HepG2 (cell line): ENCODE measurements around the gene FAM89B. TPM values are rescaled to one million over a fixed set of nuclear protein-coding genes. Genes with fewer than 3 reads are reported as not detected.

Experiments used
- ATF7-NPFF ChIP-seq: sonication (generic); formaldehyde crosslinking; IDR thresholded peaks from 2 replicates; pipeline ENCODE4 v1.8.1; 2023; ENCODE audit warnings: mild to moderate bottlenecking, low read depth, missing genetic modification reagents, moderate library complexity
- BCL6 ChIP-seq: IDR thresholded peaks from 2 replicates; pipeline ENCODE4 v1.6.1; 2016; ENCODE audit warnings: missing genetic modification reagents, missing compliant biosample characterization
- BRD4 ChIP-seq: sonication (generic); formaldehyde crosslinking; IDR thresholded peaks from 2 replicates; pipeline ENCODE4 v1.4.0; 2020; ENCODE audit warnings: missing genetic modification reagents
- CEBPG ChIP-seq: IDR thresholded peaks from 2 replicates; pipeline ENCODE4 v1.6.1; 2016
- DZIP1 ChIP-seq: sonication (generic); formaldehyde crosslinking; IDR thresholded peaks from 2 replicates; pipeline ENCODE4 v1.5.0; 2020; ENCODE audit warnings: mild to moderate bottlenecking, missing genetic modification reagents
- ETV6 ChIP-seq: sonication (generic); formaldehyde crosslinking; conservative IDR thresholded peaks from 2 replicates; pipeline ENCODE4 v1.4.0; 2020; ENCODE audit warnings: missing genetic modification reagents
- HOXD1 ChIP-seq: sonication (generic); formaldehyde crosslinking; IDR thresholded peaks from 2 replicates; pipeline ENCODE4 v1.5.0; 2020; ENCODE audit warnings: missing genetic modification reagents
- NFE2 ChIP-seq: sonication (generic); formaldehyde crosslinking; IDR thresholded peaks from 2 replicates; pipeline ENCODE4 v1.4.0; 2020; ENCODE audit warnings: missing genetic modification reagents
- NR2F1 ChIP-seq, 2 experiments: fragments of 450-650 bp in 1 of 2; formaldehyde crosslinking in 1 of 2; IDR thresholded peaks; 2 replicates each; pipeline versions ENCODE4 v1.5.0 to v1.6.1; 2016 to 2020; ENCODE audit warnings: mild to moderate bottlenecking in 1 of 2, missing compliant biosample characterization in 1 of 2, missing genetic modification reagents in 1 of 2, moderate library complexity in 1 of 2
- SALL2 ChIP-seq: sonication (generic); formaldehyde crosslinking; IDR thresholded peaks from 2 replicates; pipeline ENCODE4 v1.8.1; 2023; ENCODE audit warnings: mild to moderate bottlenecking, missing genetic modification reagents, inconsistent platforms
- ZMYM3 ChIP-seq: sonication (generic); formaldehyde crosslinking; IDR thresholded peaks from 2 replicates; pipeline ENCODE4 v1.5.1; 2020; ENCODE audit warnings: mild to moderate bottlenecking, missing genetic modification reagents
- ZNF17 ChIP-seq: sonication (generic); formaldehyde crosslinking; IDR thresholded peaks from 2 replicates; pipeline ENCODE4 v1.5.0; 2020; ENCODE audit warnings: mild to moderate bottlenecking, missing genetic modification reagents
- ZNF224 ChIP-seq: sonication (generic); formaldehyde crosslinking; IDR thresholded peaks from 2 replicates; pipeline ENCODE4 v1.5.0; 2020; ENCODE audit warnings: mild to moderate bottlenecking, missing genetic modification reagents
- ZNF230 ChIP-seq: sonication (generic); formaldehyde crosslinking; IDR thresholded peaks from 2 replicates; pipeline ENCODE4 v1.4.0; 2020; ENCODE audit warnings: mild to moderate bottlenecking, missing genetic modification reagents
- ZNF274 ChIP-seq: sonication (generic); formaldehyde crosslinking; IDR thresholded peaks from 2 replicates; pipeline ENCODE4 v1.5.1; 2020; ENCODE audit warnings: mild to moderate bottlenecking, missing genetic modification reagents
- ZNF616 ChIP-seq: sonication (generic); formaldehyde crosslinking; IDR thresholded peaks from 2 replicates; pipeline ENCODE4 v1.5.0; 2020; ENCODE audit warnings: low read depth, mild to moderate bottlenecking, missing genetic modification reagents
- ZUFSP ChIP-seq: sonication (generic); formaldehyde crosslinking; IDR thresholded peaks from 2 replicates; pipeline ENCODE4 v1.9.0; 2021; ENCODE audit warnings: missing genetic modification reagents, mild to moderate bottlenecking, borderline replicate concordance
- polyA plus RNA-seq, 8 experiments: library from polyadenylated mRNA; depleted of rRNA in 3 of 8; stranded (reverse) in 7 of 8; unstranded in 1 of 8; fragments of >200 nt; fragmentation: Illumina TruSeq in 4 of 8; extraction: Trizol in 4 of 8; gene quantifications; 2 replicates each; pipeline versions ENCODE4 v1.2.1 to v1.2.3, GENCODE V29; 2011 to 2016; ENCODE audit warnings: low read depth in 4 of 8, missing spikeins in 1 of 8, mixed read lengths in 1 of 8; ENCODE audit not compliant: insufficient read depth in 1 of 8
- total RNA-seq, 5 experiments: library from RNA; depleted of rRNA; stranded (reverse); fragments of >200 nt; fragmentation: Illumina TruSeq; extraction: Trizol; gene quantifications; 2 replicates each; pipeline ENCODE4 v1.2.3, GENCODE V29; 2016; ENCODE audit warnings: low read depth in 1 of 5
- TF ChIP-seq, protein P1 (sequence below): sonication (generic); formaldehyde crosslinking; IDR thresholded peaks from 2 replicates; pipeline ENCODE4 v1.8.1; 2023; ENCODE audit warnings: missing genetic modification reagents, inconsistent platforms, borderline replicate concordance
- TF ChIP-seq, protein P2 (sequence below): IDR thresholded peaks from 2 replicates; pipeline ENCODE4 v1.6.1; 2016; ENCODE audit warnings: mild to moderate bottlenecking
- TF ChIP-seq, protein P3 (sequence below), 2 experiments: sonication (generic) in 1 of 2; formaldehyde crosslinking in 1 of 2; IDR thresholded peaks; 2 replicates each; pipeline versions ENCODE4 v1.5.1 to v1.6.1; 2011 to 2020; ENCODE audit warnings: borderline replicate concordance in 1 of 2, low read depth in 1 of 2, low read length in 1 of 2, mild to moderate bottlenecking in 1 of 2, missing genetic modification reagents in 1 of 2, moderate library complexity in 1 of 2

The FAM89B gene
- total and polyA plus RNA-seq, 2 of the 13 experiments (the other 11 are each of a cell fraction or from before 2014, with no cell fraction given) = 5.7 to 8.0 TPM

- TF ChIP-seq ZNF274 (0 out of 2 replicates have a peak, but pooled peaks have one; percentile 56), HOXD1 (CRISPR knock-in tag) (peak; percentile 46; the same call in 1 of the 2 replicates), CEBPG (CRISPR knock-in tag) (no peak), SALL2 (CRISPR knock-in tag) (no peak), ZNF224 (no peak), ZNF616 (CRISPR knock-in tag) (no peak), BRD4 (CRISPR knock-in tag) (no peak), NFE2 (CRISPR knock-in tag) (no peak), ZNF230 (CRISPR knock-in tag) (no peak), BCL6 (no peak), ZUFSP (CRISPR knock-in tag) (no peak), ZNF17 (CRISPR knock-in tag) (no peak), ATF7-NPFF (CRISPR knock-in tag) (no peak), ETV6 (CRISPR knock-in tag) (no peak), DZIP1 (CRISPR knock-in tag) (no peak), ZMYM3 (no peak), NR2F1 (CRISPR knock-in tag; IDR thresholded peaks at IDR 0.05) (no peak)
- TF ChIP-seq, protein P1, sequence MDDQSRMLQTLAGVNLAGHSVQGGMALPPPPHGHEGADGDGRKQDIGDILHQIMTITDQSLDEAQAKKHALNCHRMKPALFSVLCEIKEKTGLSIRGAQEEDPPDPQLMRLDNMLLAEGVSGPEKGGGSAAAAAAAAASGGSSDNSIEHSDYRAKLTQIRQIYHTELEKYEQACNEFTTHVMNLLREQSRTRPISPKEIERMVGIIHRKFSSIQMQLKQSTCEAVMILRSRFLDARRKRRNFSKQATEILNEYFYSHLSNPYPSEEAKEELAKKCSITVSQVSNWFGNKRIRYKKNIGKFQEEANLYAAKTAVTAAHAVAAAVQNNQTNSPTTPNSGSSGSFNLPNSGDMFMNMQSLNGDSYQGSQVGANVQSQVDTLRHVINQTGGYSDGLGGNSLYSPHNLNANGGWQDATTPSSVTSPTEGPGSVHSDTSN = no peak
- TF ChIP-seq, protein P2, sequence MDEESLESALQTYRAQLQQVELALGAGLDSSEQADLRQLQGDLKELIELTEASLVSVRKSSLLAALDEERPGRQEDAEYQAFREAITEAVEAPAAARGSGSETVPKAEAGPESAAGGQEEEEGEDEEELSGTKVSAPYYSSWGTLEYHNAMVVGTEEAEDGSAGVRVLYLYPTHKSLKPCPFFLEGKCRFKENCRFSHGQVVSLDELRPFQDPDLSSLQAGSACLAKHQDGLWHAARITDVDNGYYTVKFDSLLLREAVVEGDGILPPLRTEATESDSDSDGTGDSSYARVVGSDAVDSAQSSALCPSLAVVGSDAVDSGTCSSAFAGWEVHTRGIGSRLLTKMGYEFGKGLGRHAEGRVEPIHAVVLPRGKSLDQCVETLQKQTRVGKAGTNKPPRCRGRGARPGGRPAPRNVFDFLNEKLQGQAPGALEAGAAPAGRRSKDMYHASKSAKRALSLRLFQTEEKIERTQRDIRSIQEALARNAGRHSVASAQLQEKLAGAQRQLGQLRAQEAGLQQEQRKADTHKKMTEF (CRISPR knock-in tag) = peak; percentile 68; the same call in 1 of the 2 replicates
- TF ChIP-seq, protein P3, sequence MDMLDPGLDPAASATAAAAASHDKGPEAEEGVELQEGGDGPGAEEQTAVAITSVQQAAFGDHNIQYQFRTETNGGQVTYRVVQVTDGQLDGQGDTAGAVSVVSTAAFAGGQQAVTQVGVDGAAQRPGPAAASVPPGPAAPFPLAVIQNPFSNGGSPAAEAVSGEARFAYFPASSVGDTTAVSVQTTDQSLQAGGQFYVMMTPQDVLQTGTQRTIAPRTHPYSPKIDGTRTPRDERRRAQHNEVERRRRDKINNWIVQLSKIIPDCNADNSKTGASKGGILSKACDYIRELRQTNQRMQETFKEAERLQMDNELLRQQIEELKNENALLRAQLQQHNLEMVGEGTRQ (IDR thresholded peaks at IDR 0.05; ENCODE audit: low read depth, low read length) = 0 out of 2 replicates have a peak, but pooled peaks have one; percentile 49
- TF ChIP-seq, protein P3 (CRISPR knock-in tag; IDR thresholded peaks at IDR 0.05; ENCODE audit: borderline replicate concordance) = peak; percentile 80; the same call in 1 of the 2 replicates
Measured at GRCh38 chr11:65524741-65525545, 47.4 kb upstream of the FAM89B start, which contains the start of gene SCYL1 (continued).
